Fibroblast of pulmonary artery (primary cell): ENCODE data around the gene IFNLR1.
A peak's percentile ranks its signal among the peaks of the same experiment; 100 is the strongest.

Source experiments
- DNase-seq: peaks from one replicate; pipeline ENCODE4 v3.0.0-alpha.2; 2010; ENCODE audit warnings: low read depth
- H3K4me3 ChIP-seq: replicated peaks from 2 replicates; pipeline ENCODE4 v1.5.1; 2011; ENCODE audit warnings: low read depth, mild to moderate bottlenecking, control low read depth, low read length, moderate library complexity
- CTCF ChIP-seq: IDR thresholded peaks from 2 replicates; pipeline ENCODE4 v1.5.1; 2011; ENCODE audit warnings: mild to moderate bottlenecking, control low read depth, low read length, inconsistent platforms; ENCODE audit errors: missing control alignments

The IFNLR1 gene

GRCh38 chr1:24186993-24187790 is at the start of gene IFNLR1:
TSS of gene IFNLR1 (minus strand) at chr1:24187289. CDS start at chr1:24187248, 41 bp downstream.
- H3K4me3 ChIP-seq: peak within 1 kb of the TSS; percentile 36
- no peak for TF ChIP-seq CTCF
- no peak for DNase-seq

- TF ChIP-seq CTCF: no peak
- H3K4me3 ChIP-seq: no peak overlapping the region
- no peak for DNase-seq
Measured at GRCh38 chr1:24235921-24236788, 49.1 kb upstream of the IFNLR1 start.

GRCh38 chr1:24233684-24234600 is 46.9 kb upstream of the IFNLR1 start:
- TF ChIP-seq CTCF: no peak
- DNase-seq: peak; percentile 17
- H3K4me3 ChIP-seq: no peak overlapping the region

- no peak overlapping the region for H3K4me3 ChIP-seq
- TF ChIP-seq CTCF: no peak
- DNase-seq: no peak
Measured at GRCh38 chr1:24231701-24232100, 44.6 kb upstream of the IFNLR1 start.

- no peak overlapping the region for H3K4me3 ChIP-seq
- no peak for TF ChIP-seq CTCF
- DNase-seq: no peak
Measured at GRCh38 chr1:24228311-24228710, 41.2 kb upstream of the IFNLR1 start.

- no peak for TF ChIP-seq CTCF
- no peak overlapping the region for H3K4me3 ChIP-seq
- DNase-seq: no peak
Measured at GRCh38 chr1:24226749-24227148, 39.7 kb upstream of the IFNLR1 start.
